Measurements from ENCODE around the gene PASK. TPM values are rescaled to one million over a fixed set of nuclear protein-coding genes. Genes with fewer than 3 reads are reported as not detected.
A peak's percentile ranks its signal among the peaks of the same experiment; 100 is the strongest.

Gene PASK
- total and polyA plus RNA-seq, 7 experiments from 2014 or later, result 15.0 to 160 (median 78.3) TPM

- intact Hi-C loops (cut with micrococcal nuclease), result loop anchor here (1.0 to 10.0 kb wide), 8 partner anchors 8 to 782 kb away; partner anchors contain the start of genes ATG4B (in 1 of the 2), HDLBP (in 1 of the 2), RNPEPL1 (in 1 of the 2) and SEPTIN2 (in 1 of the 2)
- peaks cover 35 to 59% of the 10 kb centered on the region in 2 donors for H3K4me1 ChIP-seq (ENCODE audit: control insufficient read depth in 2 of 2, insufficient read depth in 2 of 2, low read length in 2 of 2)
Observed at GRCh38 chr2:241103176-241103595, 46.1 kb downstream of the PASK start.

DNA sequence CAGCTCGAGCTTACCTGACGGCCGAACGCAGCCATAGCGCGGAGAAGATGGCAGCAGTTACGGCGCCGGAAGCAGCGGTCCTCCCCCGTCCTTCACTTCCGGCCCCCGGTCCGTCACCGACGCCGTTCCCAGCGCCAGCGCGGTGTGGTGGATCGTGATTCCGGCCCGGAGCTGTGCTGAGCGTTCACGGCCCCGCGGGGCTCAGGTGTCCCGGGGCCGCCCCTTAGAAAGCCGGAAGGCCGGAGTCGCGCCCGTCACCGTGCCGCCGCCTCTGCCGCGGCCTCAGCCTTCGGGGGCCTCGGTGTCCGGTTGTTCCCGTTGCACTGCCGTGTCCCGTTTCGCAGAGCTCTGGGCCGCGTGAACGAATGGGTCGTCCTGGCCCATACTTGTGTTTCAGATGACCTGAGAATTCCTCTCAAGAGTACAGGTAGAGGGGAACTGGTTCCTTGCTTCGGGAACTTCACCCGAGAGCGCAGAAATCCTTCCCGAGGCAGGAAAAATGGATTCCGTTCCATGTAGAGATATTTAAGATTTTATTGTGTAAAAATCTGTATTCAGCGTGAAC is 47.0 kb downstream of the PASK start, which contains the start of gene MTERF4:
Gene MTERF4, minus strand, starts transcription at position 49 of the 565 bp plus-strand sequence. Its CDS starts 14 bp downstream, at position 35.
- peaks cover 27 to 84% (median 64%) of the 10 kb centered on the region in 7 donors for H3K4me1 Mint-ChIP-seq
- DNase-seq (peak; percentile 80 to 91 (median 86)), ATAC-seq (peak; percentile 98)
- Histone ChIP-seq H3K27ac (ENCODE audit: low read depth, low read length) (peak within 1 kb of the TSS; percentile 92), H3K4me1 (ENCODE audit: control insufficient read depth in 2 of 2, insufficient read depth in 2 of 2, low read length in 2 of 2) (peaks cover 29 to 55% of the 10 kb centered on the region in 2 donors), H3K27me3 (ENCODE audit: control insufficient read depth in 2 of 2, insufficient read depth in 2 of 2, low read length in 2 of 2) (no peaks in the 10 kb centered on the region), H3K9me3 (ENCODE audit: control insufficient read depth in 2 of 3, low read length in 3 of 3) (no peaks in the 10 kb centered on the region), H3K36me3 (ENCODE audit: control insufficient read depth in 2 of 3, insufficient read depth in 3 of 3, low read length in 3 of 3) (peaks cover under 1 to 33% (median 7%) of the 10 kb centered on the region in 3 experiments), H3K4me3 (ENCODE audit: low read length) (peak within 1 kb of the TSS; percentile 89)
- intact Hi-C loops (cut with micrococcal nuclease), result loop anchor here (1.0 to 10.0 kb wide), 12 partner anchors 10 to 782 kb away; partner anchors contain the start of genes HDLBP (in 2 of the 2), SEPTIN2 (in 2 of the 2), ATG4B (in 1 of the 2) and PASK (in 1 of the 2)
- peak within 1 kb of the TSS; percentile 86 to 99 (median 96) for H3K4me3 Mint-ChIP-seq
- no peaks in the 10 kb centered on the region for H3K9me3 Mint-ChIP-seq
- POLR2A ChIA-PET, result interaction anchor here (0.7 to 13.6 kb wide), 14 partner anchors 8 to 214 kb away, joined by 3 to 150 read pairs (median 4); partner anchors contain the start of genes HDLBP, PASK, PPP1R7 and SEPTIN2
- peak within 1 kb of the TSS; percentile 96 to 99 (median 99) for H3K27ac Mint-ChIP-seq
- H3K36me3 Mint-ChIP-seq, result peaks cover 9 to 42% (median 16%) of the 10 kb centered on the region in 5 donors
- CTCF ChIA-PET, result interaction anchor here (0.5 to 1.5 kb wide), 4 partner anchors 22 to 60 kb away, joined by 3 to 5 read pairs (median 4); no protein-coding TSS in a partner anchor
- H3K27me3 Mint-ChIP-seq, result no peaks in the 10 kb centered on the region

More at GRCh38 chr2:241103176-241103595, 46.1 kb downstream of the PASK start:
- peak overlapping the region; percentile 96 to 99 (median 99) for H3K27ac Mint-ChIP-seq
- CTCF ChIA-PET, result interaction anchor here (0.7 kb wide), 1 partner anchor 600 kb away, joined by 3 read pairs; no protein-coding TSS in a partner anchor
- peaks cover 0 to 1% (median 0%) of the 10 kb centered on the region in 11 donors for H3K9me3 Mint-ChIP-seq
- ATAC-seq, result no peak
- POLR2A ChIA-PET, result interaction anchor here (0.7 to 13.6 kb wide), 8 partner anchors 8 to 568 kb away, joined by 3 to 150 read pairs (median 6); partner anchors contain the start of genes HDLBP, PASK, PPP1R7 and SEPTIN2
- no peaks in the 10 kb centered on the region for H3K27me3 ChIP-seq (ENCODE audit: control insufficient read depth in 2 of 2, insufficient read depth in 2 of 2, low read length in 2 of 2)
- no peaks in the 10 kb centered on the region for H3K27me3 Mint-ChIP-seq
- peak overlapping the region; percentile 92 for H3K27ac ChIP-seq (ENCODE audit: low read depth, low read length)
- H3K36me3 Mint-ChIP-seq, result peaks cover 5 to 34% (median 15%) of the 10 kb centered on the region in 5 donors
- H3K4me3 Mint-ChIP-seq, result peak overlapping the region; percentile 86 to 99 (median 96)
- DNase-seq, result no peak
- peak overlapping the region; percentile 89 for H3K4me3 ChIP-seq (ENCODE audit: low read length)
- peaks cover 0 to 2% (median 0%) of the 10 kb centered on the region in 3 experiments for H3K9me3 ChIP-seq (ENCODE audit: control insufficient read depth in 2 of 3, low read length in 3 of 3)
- peaks cover 24 to 84% (median 64%) of the 10 kb centered on the region in 7 donors for H3K4me1 Mint-ChIP-seq
- H3K36me3 ChIP-seq (ENCODE audit: control insufficient read depth in 2 of 3, insufficient read depth in 3 of 3, low read length in 3 of 3), result peaks cover 0 to 33% (median 7%) of the 10 kb centered on the region in 3 experiments

DNA sequence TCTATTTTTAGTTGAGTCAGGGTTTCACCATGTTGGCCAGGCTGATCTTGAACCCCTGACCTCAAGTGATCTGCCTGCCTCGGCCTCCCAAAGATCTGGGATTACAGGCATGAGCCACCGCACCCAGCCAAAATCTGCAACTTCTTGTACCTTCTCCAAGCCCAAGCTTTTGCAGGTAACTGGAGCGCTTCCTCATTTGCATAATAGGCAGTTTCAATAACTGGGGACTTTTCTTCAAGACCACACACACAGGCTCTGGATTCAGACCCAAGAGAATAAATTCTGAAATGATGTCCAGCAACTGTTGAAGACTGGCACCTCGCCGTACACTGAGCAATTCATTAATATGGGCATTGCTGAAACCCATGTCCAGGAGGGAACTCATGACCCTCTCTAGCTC is 50.0 kb downstream of the PASK start:
- H3K9me3 ChIP-seq (ENCODE audit: control insufficient read depth in 2 of 3, low read length in 3 of 3), result no peaks in the 10 kb centered on the region
- peak overlapping the region in 6 of 10 donors; percentile 58 to 99 (median 90) for H3K4me3 Mint-ChIP-seq
- DNase-seq, result peak in 1 of 9 donors; percentile 4
- ATAC-seq, result no peak
- no peaks in the 10 kb centered on the region for H3K27me3 Mint-ChIP-seq
- H3K4me1 Mint-ChIP-seq, result peaks cover 44 to 89% (median 76%) of the 10 kb centered on the region in 7 donors
- H3K9me3 Mint-ChIP-seq, result peaks cover 0 to 9% (median 0%) of the 10 kb centered on the region in 11 donors
- peak overlapping the region in 7 of 9 donors; percentile 64 to 99 (median 82) for H3K27ac Mint-ChIP-seq
- ChIA-PET CTCF (interaction anchor here (0.7 kb wide), 1 partner anchor 89 kb away, joined by 3 read pairs; no protein-coding TSS in a partner anchor), POLR2A (interaction anchor here (0.6 to 5.4 kb wide), 2 partner anchors 12 to 48 kb away, joined by 3 to 68 read pairs; no protein-coding TSS in a partner anchor)
- no peak overlapping the region for H3K4me3 ChIP-seq (ENCODE audit: low read length)
- peaks cover 47 to 64% of the 10 kb centered on the region in 2 donors for H3K4me1 ChIP-seq (ENCODE audit: control insufficient read depth in 2 of 2, insufficient read depth in 2 of 2, low read length in 2 of 2)
- H3K36me3 Mint-ChIP-seq, result peaks cover 20 to 52% (median 37%) of the 10 kb centered on the region in 5 donors
- no peak overlapping the region for H3K27ac ChIP-seq (ENCODE audit: low read depth, low read length)
- intact Hi-C loops (cut with micrococcal nuclease), result loop anchor here in 1 of 2 donors (10.0 kb wide), 1 partner anchor 516 kb away; no protein-coding TSS in a partner anchor
- H3K27me3 ChIP-seq (ENCODE audit: control insufficient read depth in 2 of 2, insufficient read depth in 2 of 2, low read length in 2 of 2), result no peaks in the 10 kb centered on the region
- H3K36me3 ChIP-seq (ENCODE audit: control insufficient read depth in 2 of 3, insufficient read depth in 3 of 3, low read length in 3 of 3), result peaks cover 12 to 53% (median 12%) of the 10 kb centered on the region in 3 experiments

- no peak overlapping the region for H3K27ac ChIP-seq (ENCODE audit: low read depth, low read length)
- intact Hi-C loops (cut with micrococcal nuclease), result loop anchor here in 1 of 2 donors (10.0 kb wide), 1 partner anchor 518 kb away; no protein-coding TSS in a partner anchor
Observed at GRCh38 chr2:241096979-241097378, 52.3 kb downstream of the PASK start.

DNA sequence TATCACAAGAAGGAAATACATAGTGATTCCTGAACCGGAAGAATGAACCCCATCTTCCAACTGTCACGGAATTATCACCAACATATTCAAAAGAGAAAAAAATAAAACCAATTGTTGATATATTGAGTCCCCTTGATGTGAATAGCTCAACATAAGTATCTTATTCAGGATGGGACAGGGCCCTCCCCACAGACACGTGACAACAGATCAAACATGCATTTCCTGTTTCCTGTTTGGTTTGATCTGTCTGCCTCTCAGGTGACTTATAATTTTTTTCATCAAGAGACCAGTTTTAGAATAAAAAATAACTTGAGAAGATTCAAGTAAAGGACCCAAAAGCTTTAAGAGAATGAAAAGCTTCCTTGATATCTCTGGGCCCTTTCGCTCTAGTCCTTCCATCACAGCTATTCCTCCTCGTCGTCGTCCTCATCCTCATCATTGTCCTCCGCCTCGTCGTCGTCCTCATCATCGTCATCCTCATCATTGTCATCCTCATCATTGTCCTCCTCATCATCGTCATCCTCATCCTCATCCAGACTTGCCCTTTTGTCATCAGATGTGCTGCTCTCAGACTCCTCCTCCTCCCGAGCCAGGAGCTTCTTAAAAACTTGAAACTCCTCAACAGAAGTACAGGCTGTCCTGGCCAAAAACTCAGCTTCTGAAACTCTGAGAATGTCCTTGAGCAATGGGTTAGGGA is 53.5 kb downstream of the PASK start:
- H3K36me3 Mint-ChIP-seq, result peaks cover 20 to 76% (median 40%) of the 10 kb centered on the region in 5 donors
- ChIA-PET CTCF (interaction anchor here (0.5 to 1.8 kb wide), 8 partner anchors 10 to 415 kb away, joined by 3 to 7 read pairs (median 5); partner anchors contain the start of gene PASK), POLR2A (interaction anchor here (0.8 to 7.1 kb wide), 9 partner anchors 9 to 87 kb away, joined by 3 to 145 read pairs (median 4); partner anchors contain the start of genes MTERF4, PASK and PPP1R7)
- ATAC-seq (peak; percentile 96), DNase-seq (peak in 7 of 9 donors; percentile 71 to 84 (median 77))
- H3K27me3 ChIP-seq (ENCODE audit: control insufficient read depth in 2 of 2, insufficient read depth in 2 of 2, low read length in 2 of 2), result no peaks in the 10 kb centered on the region
- peaks cover 12 to 81% (median 35%) of the 10 kb centered on the region in 3 experiments for H3K36me3 ChIP-seq (ENCODE audit: control insufficient read depth in 2 of 3, insufficient read depth in 3 of 3, low read length in 3 of 3)
- peaks cover 28 to 50% of the 10 kb centered on the region in 2 donors for H3K4me1 ChIP-seq (ENCODE audit: control insufficient read depth in 2 of 2, insufficient read depth in 2 of 2, low read length in 2 of 2)
- peaks cover 0 to 9% (median 0%) of the 10 kb centered on the region in 11 donors for H3K9me3 Mint-ChIP-seq
- H3K27ac Mint-ChIP-seq, result peak overlapping the region; percentile 46 to 99 (median 95)
- H3K27ac ChIP-seq (ENCODE audit: low read depth, low read length), result peak overlapping the region; percentile 46
- no peaks in the 10 kb centered on the region for H3K27me3 Mint-ChIP-seq
- peaks cover 40 to 88% (median 81%) of the 10 kb centered on the region in 7 donors for H3K4me1 Mint-ChIP-seq
- no peaks in the 10 kb centered on the region for H3K9me3 ChIP-seq (ENCODE audit: control insufficient read depth in 2 of 3, low read length in 3 of 3)
- peak overlapping the region; percentile 15 for H3K4me3 ChIP-seq (ENCODE audit: low read length)
- intact Hi-C loops (cut with micrococcal nuclease), result loop anchor here in 1 of 2 donors (1.0 to 10.0 kb wide), 4 partner anchors 8 to 519 kb away; no protein-coding TSS in a partner anchor
- peak overlapping the region; percentile 54 to 94 (median 72) for H3K4me3 Mint-ChIP-seq

More at GRCh38 chr2:241096979-241097378, 52.3 kb downstream of the PASK start:
- H3K36me3 ChIP-seq (ENCODE audit: control insufficient read depth in 2 of 3, insufficient read depth in 3 of 3, low read length in 3 of 3), result peaks cover 12 to 70% (median 28%) of the 10 kb centered on the region in 3 experiments
- peaks cover 42 to 85% (median 79%) of the 10 kb centered on the region in 7 donors for H3K4me1 Mint-ChIP-seq
- POLR2A ChIA-PET, result interaction anchor here (1.6 to 7.1 kb wide), 3 partner anchors 10 to 53 kb away, joined by 7 to 145 read pairs (median 30); partner anchors contain the start of genes MTERF4, PASK and PPP1R7
- no peak overlapping the region for H3K4me3 ChIP-seq (ENCODE audit: low read length)
- H3K4me1 ChIP-seq (ENCODE audit: control insufficient read depth in 2 of 2, insufficient read depth in 2 of 2, low read length in 2 of 2), result peaks cover 35 to 58% of the 10 kb centered on the region in 2 donors
- H3K4me3 Mint-ChIP-seq, result peak overlapping the region in 4 of 10 donors; percentile 54 to 94 (median 62)
- H3K27me3 Mint-ChIP-seq, result no peaks in the 10 kb centered on the region
- CTCF ChIA-PET, result interaction anchor here (0.6 kb wide), 1 partner anchor 97 kb away, joined by 4 read pairs; no protein-coding TSS in a partner anchor
- peaks cover 0 to 9% (median 0%) of the 10 kb centered on the region in 11 donors for H3K9me3 Mint-ChIP-seq
- peak overlapping the region in 8 of 9 donors; percentile 45 to 99 (median 92) for H3K27ac Mint-ChIP-seq
- H3K9me3 ChIP-seq (ENCODE audit: control insufficient read depth in 2 of 3, low read length in 3 of 3), result no peaks in the 10 kb centered on the region
- DNase-seq (no peak), ATAC-seq (no peak)
- H3K27me3 ChIP-seq (ENCODE audit: control insufficient read depth in 2 of 2, insufficient read depth in 2 of 2, low read length in 2 of 2), result no peaks in the 10 kb centered on the region
- peaks cover 20 to 67% (median 40%) of the 10 kb centered on the region in 5 donors for H3K36me3 Mint-ChIP-seq
